NCI-H748 (cell line): ENCODE results near the gene FYTTD1.
"Not testable (repeated sequence)": the region's sequence is repeated elsewhere in the genome, so short reads cannot be mapped to it uniquely, and the experiment has no call there.

Experiments used
- DNase-seq: peaks from one replicate; lab custom pipeline; 2025; ENCODE audit not compliant: unreplicated experiment; lab: John Stamatoyannopoulos, UW

Gene FYTTD1

GRCh38 chr3:197749601-197750395, at the start of gene FYTTD1:
Gene FYTTD1, plus strand, starts transcription at chr3:197749883. Its CDS starts 89 bp downstream, at chr3:197749972.
- peak; percentile 88 for DNase-seq

DNA sequence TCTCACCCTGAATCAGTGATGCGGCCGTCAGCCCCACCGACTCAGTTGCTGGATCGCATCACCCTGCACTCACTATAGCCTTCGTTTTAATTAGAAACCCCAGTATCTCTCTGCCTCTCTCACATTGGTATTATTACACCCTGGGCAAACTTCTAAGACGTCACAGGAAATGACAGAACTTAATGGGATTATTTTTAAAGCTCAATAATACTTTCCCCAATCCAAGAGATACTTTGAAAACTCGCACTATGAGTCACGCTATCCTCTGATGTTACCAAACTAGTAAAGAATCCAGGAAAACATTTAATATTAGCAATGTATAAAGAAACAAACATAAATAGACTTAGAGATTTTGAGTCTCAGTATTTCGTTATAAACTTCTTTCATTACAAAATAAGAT, 49.6 kb upstream of the FYTTD1 start:
- DNase-seq, result no peak

GRCh38 chr3:197701841-197702240, 47.8 kb upstream of the FYTTD1 start:
- DNase-seq, result no peak

DNA sequence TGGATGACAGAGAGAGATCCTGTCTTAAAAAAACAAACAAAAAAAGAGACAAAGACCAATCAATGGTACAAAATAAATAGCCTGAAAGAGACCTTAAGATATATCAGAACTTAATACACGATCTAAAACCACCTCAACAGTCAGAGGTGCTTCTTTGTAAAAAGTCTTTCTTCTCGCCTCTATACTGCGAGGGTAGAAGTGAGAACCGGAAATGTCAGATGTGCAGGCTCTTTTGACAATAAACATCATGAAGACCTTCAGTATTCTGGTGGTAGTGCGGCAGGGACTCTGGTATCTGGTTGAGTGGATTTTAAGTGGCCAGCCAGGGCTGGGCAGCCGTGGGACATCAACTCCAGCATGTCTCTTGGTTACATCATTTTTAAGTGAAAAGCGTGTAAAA, 43.0 kb upstream of the FYTTD1 start:
- no peak for DNase-seq

GRCh38 chr3:197709135-197709534, 40.5 kb upstream of the FYTTD1 start:
- DNase-seq, result no peak

DNA sequence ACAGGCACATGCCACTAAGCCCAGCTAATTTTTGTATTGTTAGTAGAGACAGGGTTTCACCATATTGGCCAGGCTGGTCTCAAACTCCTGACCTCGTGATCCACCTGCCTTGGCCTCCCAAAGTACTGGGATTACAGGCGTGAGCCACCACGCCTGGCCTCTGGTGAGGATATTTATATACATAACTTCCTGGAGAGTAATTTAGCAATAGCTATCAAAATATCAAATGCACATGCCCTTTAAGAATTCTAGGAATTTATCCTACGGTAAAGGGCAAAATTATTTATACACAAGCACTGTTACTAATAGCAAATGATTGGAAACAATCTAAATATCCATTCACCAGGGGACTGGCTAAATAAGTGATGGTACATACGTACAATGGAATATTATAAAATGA, 38.7 kb upstream of the FYTTD1 start:
- DNase-seq, result not testable (repeated sequence)

DNA sequence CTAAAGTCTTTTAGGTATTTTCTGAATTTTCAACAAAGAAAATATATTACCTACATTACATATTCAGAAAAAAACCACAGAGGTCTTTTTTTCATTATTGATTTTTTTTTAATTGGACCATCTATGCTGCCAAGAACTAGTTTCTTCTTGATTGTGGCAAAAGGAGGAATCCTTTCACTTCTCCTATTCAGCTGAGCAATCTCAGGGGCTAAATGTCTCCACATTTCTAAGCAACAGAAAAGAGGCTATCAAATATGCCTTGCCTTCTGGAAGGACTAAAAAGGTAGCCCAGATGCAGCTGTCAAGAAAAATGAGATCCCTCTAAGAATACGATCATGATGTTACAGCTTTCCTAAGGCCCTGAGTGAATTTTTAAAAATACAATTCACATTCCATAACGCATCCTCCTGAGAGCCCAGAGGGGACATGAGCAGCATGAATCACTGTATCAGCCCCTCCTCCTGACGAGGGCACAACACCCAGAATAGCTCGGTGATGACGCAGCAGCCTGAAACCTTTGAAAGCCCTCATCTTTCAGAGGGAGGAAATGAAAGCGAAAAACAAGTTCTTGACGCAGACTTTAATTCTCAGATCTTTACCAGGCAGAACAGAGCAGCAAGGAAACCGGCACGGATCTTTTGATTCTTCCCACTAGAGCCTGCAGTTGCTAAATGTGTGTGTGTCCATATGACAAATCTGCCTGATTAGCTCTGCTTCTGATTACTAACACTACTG, 37.5 kb upstream of the FYTTD1 start:
- DNase-seq, result no peak

GRCh38 chr3:197713477-197713822, 36.2 kb upstream of the FYTTD1 start:
- DNase-seq, result no peak

GRCh38 chr3:197714251-197714650, 35.4 kb upstream of the FYTTD1 start:
- no peak for DNase-seq

DNA sequence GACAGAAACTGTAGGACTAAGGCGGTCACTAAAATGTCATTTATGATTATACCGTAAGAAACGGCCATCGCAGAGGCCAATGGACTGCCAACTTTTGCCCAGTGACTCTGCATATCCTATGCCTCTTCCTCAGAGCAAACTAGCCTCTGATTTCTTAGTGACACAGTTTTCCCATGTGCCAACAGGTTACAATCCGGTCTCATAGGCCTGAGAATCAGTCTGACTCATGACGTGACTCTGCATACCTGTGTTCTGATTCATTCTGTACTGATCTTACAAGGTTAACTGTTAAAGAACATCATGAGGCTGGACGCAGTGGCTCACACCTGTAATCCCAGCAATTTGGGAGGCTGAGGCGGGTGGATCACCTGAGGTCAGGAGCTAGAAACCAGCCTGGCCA, 30.8 kb upstream of the FYTTD1 start:
- DNase-seq, result no peak

- DNase-seq, result no peak
Observed at GRCh38 chr3:197720694-197721093, 29.0 kb upstream of the FYTTD1 start.

- no peak for DNase-seq
Observed at GRCh38 chr3:197722734-197723133, 26.9 kb upstream of the FYTTD1 start.

DNA sequence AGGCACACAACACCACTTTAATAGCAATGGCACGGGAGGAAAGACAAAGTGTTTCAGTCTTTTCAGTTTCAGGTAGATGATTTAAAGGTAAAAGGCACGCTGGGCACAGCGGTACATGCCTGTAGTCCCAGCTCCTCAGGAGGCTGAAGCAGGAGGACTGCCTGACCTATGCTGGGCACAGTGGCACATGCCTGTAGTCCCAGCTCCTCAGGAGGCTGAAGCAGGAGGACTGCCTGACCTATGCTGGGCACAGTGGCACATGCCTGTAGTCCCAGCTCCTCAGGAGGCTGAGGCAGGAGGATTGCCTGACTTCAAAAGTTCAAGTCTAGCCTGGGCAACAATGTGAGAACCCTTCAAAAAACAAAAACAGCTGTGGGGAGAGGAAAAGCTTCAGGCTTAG, 21.8 kb upstream of the FYTTD1 start:
- DNase-seq, result not testable (repeated sequence)

DNA sequence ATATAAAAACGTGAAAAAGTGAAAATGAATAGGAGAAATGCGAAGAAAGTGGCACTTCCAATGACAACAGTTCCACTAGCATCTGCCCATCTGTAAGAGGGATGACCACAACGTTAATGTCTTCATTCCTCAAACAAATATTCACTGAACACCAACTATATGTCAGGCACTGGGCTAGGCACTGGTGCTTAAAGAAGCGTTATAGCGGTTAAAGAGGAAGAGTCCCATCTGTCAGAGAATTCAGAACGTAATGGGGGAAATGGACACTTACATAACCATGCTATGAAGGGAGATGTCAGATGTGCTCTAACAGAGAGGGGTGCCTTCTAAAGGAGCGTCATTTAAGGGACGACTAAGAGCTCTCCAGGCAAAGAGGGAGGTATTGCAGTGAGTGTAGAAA, 21.2 kb upstream of the FYTTD1 start:
- DNase-seq, result no peak

GRCh38 chr3:197730200-197730599, 19.5 kb upstream of the FYTTD1 start:
- DNase-seq, result peak; percentile 50

GRCh38 chr3:197730770-197731169, 18.9 kb upstream of the FYTTD1 start:
- not testable (repeated sequence) for DNase-seq

- DNase-seq, result not testable (repeated sequence)
Observed at GRCh38 chr3:197731483-197731882, 18.2 kb upstream of the FYTTD1 start.

DNA sequence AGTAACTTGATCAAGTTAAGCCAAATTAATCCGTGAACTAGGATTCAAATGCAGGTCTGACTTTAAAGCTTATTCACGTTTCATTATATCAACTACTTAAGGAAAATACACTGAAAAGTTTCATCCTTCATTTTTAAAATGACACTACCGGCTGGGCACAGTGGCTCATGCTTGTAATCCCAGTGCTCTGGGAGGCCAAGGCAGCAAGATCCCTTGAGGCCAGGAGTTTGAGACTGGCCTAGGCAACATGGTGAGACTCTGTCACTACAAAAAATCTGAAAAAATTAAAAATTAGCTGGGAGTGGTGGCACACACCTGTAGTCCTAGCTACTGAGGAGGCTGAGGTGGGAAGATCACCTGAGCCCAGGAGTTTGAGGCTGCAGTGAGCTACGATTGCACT, 16.6 kb upstream of the FYTTD1 start:
- DNase-seq, result no peak

GRCh38 chr3:197734667-197735318, 14.9 kb upstream of the FYTTD1 start:
- DNase-seq, result no peak

DNA sequence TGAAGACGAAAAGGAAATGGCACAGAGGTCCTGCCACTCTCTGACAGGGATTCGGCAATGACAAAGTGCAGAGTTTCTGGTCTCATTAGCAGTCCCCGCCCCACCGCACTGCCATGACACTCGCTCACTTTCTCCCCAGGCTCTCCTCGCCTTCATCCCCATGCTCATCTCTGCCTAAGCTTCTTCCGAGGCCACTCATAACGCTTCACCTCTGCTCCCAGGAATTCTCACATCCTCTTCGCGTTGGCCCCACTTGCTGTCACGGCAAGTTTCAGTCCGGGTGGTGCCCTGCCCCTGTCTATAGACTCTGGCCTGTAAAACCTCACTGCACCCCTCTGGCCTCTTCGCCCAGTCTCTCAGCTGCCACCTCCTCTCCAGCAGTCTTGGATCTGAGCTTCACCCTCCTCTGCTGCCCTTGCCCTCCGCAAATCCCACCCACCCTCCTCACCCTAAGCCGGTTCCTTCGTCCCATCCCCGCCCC, 13.6 kb upstream of the FYTTD1 start:
- peak; percentile 18 for DNase-seq

GRCh38 chr3:197736491-197737318, 13.0 kb upstream of the FYTTD1 start, which contains the start of gene RUBCN:
Gene RUBCN, minus strand, starts transcription at chr3:197736904. Its CDS starts 185 bp downstream, at chr3:197736719.
- peak; percentile 95 for DNase-seq
